Measurements from ENCODE around the gene COL11A1. TPM values are rescaled to one million over a fixed set of nuclear protein-coding genes. Genes with fewer than 3 reads are reported as not detected.

COL11A1 gene
- total RNA-seq, 2 experiments from 2014 or later = not detected

- DNase-seq (no peak), ATAC-seq (no peak)
- no peak for TF ChIP-seq CTCF (IDR thresholded peaks at IDR 0.05)
- H3K27ac Mint-ChIP-seq = no peak overlapping the region
- CTCF ChIA-PET = no interaction called here
- H3K27me3 Mint-ChIP-seq = no peaks in the 10 kb centered on the region
- peaks cover 2% of the 10 kb centered on the region for H3K9me3 Mint-ChIP-seq
- intact Hi-C loops (cut with micrococcal nuclease) = no loop called here
- H3K4me3 Mint-ChIP-seq = no peak overlapping the region
- no peaks in the 10 kb centered on the region for H3K4me1 Mint-ChIP-seq (ENCODE audit: low read depth)
- H3K36me3 Mint-ChIP-seq (ENCODE audit: low read depth) = no peaks in the 10 kb centered on the region
- POLR2A ChIA-PET = no interaction called here
Measured at GRCh38 chr1:102897557-102897956, 210.8 kb downstream of the COL11A1 start.

GRCh38 chr1:102896771-102897170 lies 211.6 kb downstream of the COL11A1 start:
- intact Hi-C loops (cut with micrococcal nuclease) = no loop called here
- Mint-ChIP-seq H3K9me3 (peaks cover 4% of the 10 kb centered on the region), H3K27ac (no peak overlapping the region), H3K4me3 (no peak overlapping the region), H3K4me1 (ENCODE audit: low read depth) (no peaks in the 10 kb centered on the region), H3K27me3 (no peaks in the 10 kb centered on the region), H3K36me3 (ENCODE audit: low read depth) (no peaks in the 10 kb centered on the region)
- ChIA-PET POLR2A (no interaction called here), CTCF (no interaction called here)
- DNase-seq = no peak
- TF ChIP-seq CTCF (IDR thresholded peaks at IDR 0.05) = no peak
- ATAC-seq = no peak

GRCh38 chr1:102896286-102896685 lies 212.0 kb downstream of the COL11A1 start:
- CTCF ChIA-PET = no interaction called here
- ATAC-seq (no peak), DNase-seq (no peak)
- intact Hi-C loops (cut with micrococcal nuclease) = no loop called here
- Mint-ChIP-seq H3K9me3 (peaks cover 3% of the 10 kb centered on the region), H3K36me3 (ENCODE audit: low read depth) (no peaks in the 10 kb centered on the region), H3K4me1 (ENCODE audit: low read depth) (no peaks in the 10 kb centered on the region), H3K27me3 (no peaks in the 10 kb centered on the region), H3K4me3 (no peak overlapping the region), H3K27ac (no peak overlapping the region)
- TF ChIP-seq CTCF (IDR thresholded peaks at IDR 0.05) = no peak
- POLR2A ChIA-PET = no interaction called here

- Mint-ChIP-seq H3K4me1 (ENCODE audit: low read depth) (no peaks in the 10 kb centered on the region), H3K27me3 (no peaks in the 10 kb centered on the region), H3K4me3 (no peak overlapping the region), H3K36me3 (ENCODE audit: low read depth) (no peaks in the 10 kb centered on the region), H3K27ac (no peak overlapping the region), H3K9me3 (peaks cover 2% of the 10 kb centered on the region)
- CTCF ChIA-PET = no interaction called here
- DNase-seq = no peak
- intact Hi-C loops (cut with micrococcal nuclease) = no loop called here
- POLR2A ChIA-PET = no interaction called here
- no peak for ATAC-seq
- no peak for TF ChIP-seq CTCF (IDR thresholded peaks at IDR 0.05)
Measured at GRCh38 chr1:102891868-102892625, 216.3 kb downstream of the COL11A1 start.

- Mint-ChIP-seq H3K36me3 (ENCODE audit: low read depth) (no peaks in the 10 kb centered on the region), H3K27me3 (no peaks in the 10 kb centered on the region), H3K4me3 (no peak overlapping the region), H3K27ac (no peak overlapping the region), H3K9me3 (no peaks in the 10 kb centered on the region), H3K4me1 (ENCODE audit: low read depth) (no peaks in the 10 kb centered on the region)
- ChIA-PET POLR2A (no interaction called here), CTCF (no interaction called here)
- intact Hi-C loops (cut with micrococcal nuclease) = no loop called here
- DNase-seq (no peak), ATAC-seq (no peak)
- no peak for TF ChIP-seq CTCF (IDR thresholded peaks at IDR 0.05)
Measured at GRCh38 chr1:102886638-102887037, 221.7 kb downstream of the COL11A1 start.
